ENCODE data around the gene SV2C. TPM values are rescaled to one million over a fixed set of nuclear protein-coding genes. Genes with fewer than 3 reads are reported as not detected.

SV2C gene
- total and polyA plus RNA-seq, 7 donors: 0.31 to 0.71 (median 0.55) TPM; not detected in 2

GRCh38 chr5:76046741-76047140 lies 36.4 kb upstream of the SV2C start:
- Histone ChIP-seq H3K4me1 (no peaks in the 10 kb centered on the region), H3K27me3 (no peaks in the 10 kb centered on the region), H3K27ac (no peak overlapping the region), H3K9me3 (no peaks in the 10 kb centered on the region), H3K36me3 (no peaks in the 10 kb centered on the region), H3K4me3 (no peak overlapping the region)
- TF ChIP-seq POLR2AphosphoS5 (IDR thresholded peaks at IDR 0.05) (no peak), EP300 (IDR thresholded peaks at IDR 0.05) (no peak), POLR2A (IDR thresholded peaks at IDR 0.05) (no peak), CTCF (IDR thresholded peaks at IDR 0.05) (no peak)
- intact Hi-C loops (cut with DNase I): no loop called here
- WGBS, 2 donors: 63 to 86% methylated on average over 3 of the region's 3 CpGs
- no peak for DNase-seq

GRCh38 chr5:76050134-76050533 lies 33.0 kb upstream of the SV2C start:
- 78 to 86% methylated on average over 1 of the region's 1 CpG for WGBS, 2 donors

GRCh38 chr5:76062502-76063041 lies 20.6 kb upstream of the SV2C start:
- Histone ChIP-seq H3K9me3 (no peaks in the 10 kb centered on the region), H3K4me1 (no peaks in the 10 kb centered on the region), H3K4me3 (no peak overlapping the region), H3K27ac (no peak overlapping the region), H3K36me3 (no peaks in the 10 kb centered on the region), H3K27me3 (no peaks in the 10 kb centered on the region)
- intact Hi-C loops (cut with DNase I): no loop called here
- TF ChIP-seq CTCF (IDR thresholded peaks at IDR 0.05) (no peak), EP300 (IDR thresholded peaks at IDR 0.05) (no peak), POLR2AphosphoS5 (IDR thresholded peaks at IDR 0.05) (no peak), POLR2A (IDR thresholded peaks at IDR 0.05) (no peak)
- no peak for DNase-seq
- WGBS, 2 donors: 16 to 55% methylated on average over 4 of the region's 4 CpGs

More at GRCh38 chr5:76050134-76050533, 33.0 kb upstream of the SV2C start:
- DNase-seq: no peak
- no peaks in the 10 kb centered on the region for H3K9me3 ChIP-seq
- intact Hi-C loops (cut with DNase I): no loop called here
- H3K4me3 ChIP-seq: no peak overlapping the region
- H3K4me1 ChIP-seq: no peaks in the 10 kb centered on the region
- no peak overlapping the region for H3K27ac ChIP-seq
- TF ChIP-seq CTCF (IDR thresholded peaks at IDR 0.05) (no peak), EP300 (IDR thresholded peaks at IDR 0.05) (no peak), POLR2AphosphoS5 (IDR thresholded peaks at IDR 0.05) (no peak), POLR2A (IDR thresholded peaks at IDR 0.05) (no peak)
- no peaks in the 10 kb centered on the region for H3K27me3 ChIP-seq
- no peaks in the 10 kb centered on the region for H3K36me3 ChIP-seq

GRCh38 chr5:76065258-76065657 lies 17.9 kb upstream of the SV2C start:
- Histone ChIP-seq H3K4me1 (no peaks in the 10 kb centered on the region), H3K4me3 (no peak overlapping the region), H3K9me3 (no peaks in the 10 kb centered on the region), H3K36me3 (no peaks in the 10 kb centered on the region), H3K27ac (no peak overlapping the region), H3K27me3 (no peaks in the 10 kb centered on the region)
- DNase-seq: no peak
- 16 to 64% methylated on average over 5 of the region's 5 CpGs for WGBS, 2 donors
- intact Hi-C loops (cut with DNase I): no loop called here
- TF ChIP-seq EP300 (IDR thresholded peaks at IDR 0.05) (no peak), POLR2A (IDR thresholded peaks at IDR 0.05) (no peak), CTCF (IDR thresholded peaks at IDR 0.05) (no peak), POLR2AphosphoS5 (IDR thresholded peaks at IDR 0.05) (no peak)

Measured in sigmoid colon (tissue), 7 donors.